GM10248 (cell line): ENCODE measurements around the gene TMEM37.

ENCODE experiments used
- CTCF ChIA-PET: fragments of 300-600 bp; sonication (Branson Sonifier 250); formaldehyde crosslinking; extraction: SDS; loops from one replicate; lab custom pipeline; 2021; ENCODE audit warnings: antibody characterized with exemption; lab: Yijun Ruan, JAX
- POLR2A ChIA-PET: fragments of 350-650 bp; sonication (Branson Sonifier 250); formaldehyde crosslinking; extraction: SDS; loops from one replicate; lab custom pipeline; 2020; ENCODE audit warnings: antibody characterized with exemption; lab: Yijun Ruan, JAX
- DNase-seq: peaks from one replicate; pipeline ENCODE4 v3.0.0; 2012; ENCODE audit errors: extremely low spot score
- TF ChIP-seq, protein P1 (sequence below): IDR thresholded peaks from 2 replicates; pipeline ENCODE4 v1.5.1; 2012; ENCODE audit warnings: mild to moderate bottlenecking, low read depth; ENCODE audit errors: extremely low read depth, missing control alignments, control extremely low read depth

Gene TMEM37

DNA sequence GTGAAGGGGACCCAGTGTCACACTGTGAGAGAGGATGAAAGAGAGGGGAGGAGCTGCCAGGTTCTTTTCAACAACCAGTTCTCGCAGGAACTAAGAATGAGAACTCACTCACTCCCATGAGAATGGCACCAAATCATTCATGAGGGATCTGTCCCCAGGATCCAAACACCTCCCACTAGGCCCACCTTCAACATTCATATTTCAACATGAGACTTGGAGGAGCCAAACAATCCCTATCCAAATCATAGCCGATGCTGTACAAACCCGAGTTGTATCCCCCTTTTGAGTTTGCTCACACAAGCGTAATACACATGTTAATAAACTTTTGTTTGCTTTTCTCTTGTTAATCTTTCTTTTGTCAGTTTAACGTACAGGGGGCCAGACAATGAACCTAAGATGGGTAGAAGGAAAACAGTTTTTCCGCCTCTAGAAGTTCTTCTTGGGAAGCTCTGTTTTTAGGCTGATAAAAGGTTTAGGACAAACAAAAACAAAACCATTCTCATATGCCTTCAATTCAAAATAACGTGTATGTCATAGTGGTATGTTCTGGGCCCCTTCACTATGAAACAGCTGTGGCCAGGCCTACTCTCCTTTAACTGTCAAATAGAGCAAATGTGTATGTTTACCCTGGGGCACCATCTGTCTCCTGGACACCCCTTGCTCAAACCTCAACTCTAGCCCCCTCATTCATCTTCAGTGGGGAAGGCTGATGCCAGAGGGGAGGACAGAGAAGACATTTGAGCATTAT lies 9.1 kb upstream of the TMEM37 start:
- ChIA-PET POLR2A (no interaction called here), CTCF (no interaction called here)
- TF ChIP-seq, protein P1, sequence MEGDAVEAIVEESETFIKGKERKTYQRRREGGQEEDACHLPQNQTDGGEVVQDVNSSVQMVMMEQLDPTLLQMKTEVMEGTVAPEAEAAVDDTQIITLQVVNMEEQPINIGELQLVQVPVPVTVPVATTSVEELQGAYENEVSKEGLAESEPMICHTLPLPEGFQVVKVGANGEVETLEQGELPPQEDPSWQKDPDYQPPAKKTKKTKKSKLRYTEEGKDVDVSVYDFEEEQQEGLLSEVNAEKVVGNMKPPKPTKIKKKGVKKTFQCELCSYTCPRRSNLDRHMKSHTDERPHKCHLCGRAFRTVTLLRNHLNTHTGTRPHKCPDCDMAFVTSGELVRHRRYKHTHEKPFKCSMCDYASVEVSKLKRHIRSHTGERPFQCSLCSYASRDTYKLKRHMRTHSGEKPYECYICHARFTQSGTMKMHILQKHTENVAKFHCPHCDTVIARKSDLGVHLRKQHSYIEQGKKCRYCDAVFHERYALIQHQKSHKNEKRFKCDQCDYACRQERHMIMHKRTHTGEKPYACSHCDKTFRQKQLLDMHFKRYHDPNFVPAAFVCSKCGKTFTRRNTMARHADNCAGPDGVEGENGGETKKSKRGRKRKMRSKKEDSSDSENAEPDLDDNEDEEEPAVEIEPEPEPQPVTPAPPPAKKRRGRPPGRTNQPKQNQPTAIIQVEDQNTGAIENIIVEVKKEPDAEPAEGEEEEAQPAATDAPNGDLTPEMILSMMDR = no peak
- DNase-seq = no peak

DNA sequence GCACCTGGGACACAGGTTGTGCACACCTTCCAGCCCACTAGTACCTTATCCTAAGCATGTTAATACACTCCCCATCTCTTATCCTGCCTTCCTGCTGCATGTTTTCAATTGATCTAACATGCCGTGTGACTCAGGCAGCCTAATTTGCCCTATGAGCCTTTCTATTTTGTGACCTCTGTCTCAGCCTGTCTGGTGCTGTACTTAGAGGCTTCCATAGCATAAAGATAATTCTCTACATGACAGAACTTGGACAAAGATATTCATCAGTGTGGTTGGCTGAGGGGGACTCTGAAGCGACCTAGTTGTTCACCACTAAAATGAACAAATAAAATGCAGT lies 8.6 kb upstream of the TMEM37 start:
- ChIA-PET POLR2A (no interaction called here), CTCF (no interaction called here)
- TF ChIP-seq, protein P1 = no peak
- DNase-seq = no peak

DNA sequence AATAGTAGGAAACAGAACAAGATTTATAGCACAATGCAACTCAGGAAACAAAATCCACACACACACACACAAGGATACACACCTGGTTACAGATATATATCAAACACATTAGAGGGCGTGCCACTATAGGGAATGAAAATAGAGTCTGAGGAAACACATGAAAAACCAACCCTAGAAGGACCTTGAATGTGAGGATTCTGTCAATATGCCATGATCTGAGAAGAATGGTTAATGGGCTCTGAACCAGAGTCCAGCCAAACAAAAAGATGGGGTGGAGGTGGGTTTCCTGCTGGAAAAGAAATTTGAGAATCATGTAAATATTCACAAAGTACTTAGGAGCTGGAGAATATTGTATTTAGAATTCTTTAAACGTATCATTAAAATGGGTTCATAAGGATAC lies 7.8 kb upstream of the TMEM37 start:
- TF ChIP-seq, protein P1 = no peak
- CTCF ChIA-PET = interaction anchor here (0.8 to 1.1 kb wide), 3 partner anchors 8 to 52 kb away, joined by 3 read pairs; no protein-coding TSS in a partner anchor
- no peak for DNase-seq
- POLR2A ChIA-PET = no interaction called here

DNA sequence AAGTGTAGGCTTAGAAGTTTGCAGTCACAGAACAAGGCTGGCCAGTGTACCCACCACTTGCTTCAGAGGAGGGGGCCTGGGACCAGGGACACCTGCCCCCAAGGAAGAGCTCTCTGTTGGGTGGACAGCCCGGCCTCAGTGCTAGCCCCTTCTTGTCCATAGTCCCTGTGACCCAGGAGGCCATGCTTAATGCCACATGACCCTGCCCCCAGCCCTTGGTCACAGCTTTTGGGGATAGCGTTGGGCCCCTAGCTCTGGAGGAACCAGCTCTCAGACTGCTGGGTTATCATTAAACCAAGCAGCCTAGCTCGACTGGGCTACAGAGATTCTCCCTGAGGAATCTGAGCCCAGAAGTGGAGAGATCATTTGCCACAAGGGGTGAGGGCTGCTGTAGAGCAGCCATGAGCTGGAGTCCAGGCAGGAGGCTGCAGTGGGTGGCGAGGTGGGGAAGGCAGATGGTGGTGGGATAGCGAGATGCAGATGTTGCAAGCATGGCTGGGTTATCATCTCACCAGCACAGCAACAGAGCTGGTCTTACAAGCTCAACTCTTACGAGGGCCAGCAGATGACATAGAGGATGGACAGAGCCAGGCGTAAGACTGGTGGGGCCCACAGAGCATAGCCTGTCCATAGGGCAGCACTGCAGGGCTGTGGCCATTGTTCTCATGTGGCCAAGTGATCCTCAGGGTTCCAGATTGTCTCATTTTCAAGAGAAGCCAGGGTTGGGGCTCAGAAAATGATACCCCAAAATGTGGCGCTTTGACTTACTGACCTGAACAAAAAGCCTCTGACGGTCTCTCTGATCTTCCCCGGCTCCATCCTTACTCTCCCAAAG lies 7.2 kb upstream of the TMEM37 start:
- POLR2A ChIA-PET = no interaction called here
- no peak for DNase-seq
- CTCF ChIA-PET = interaction anchor here (0.8 to 1.1 kb wide), 3 partner anchors 8 to 51 kb away, joined by 3 read pairs; no protein-coding TSS in a partner anchor
- TF ChIP-seq, protein P1 = no peak

DNA sequence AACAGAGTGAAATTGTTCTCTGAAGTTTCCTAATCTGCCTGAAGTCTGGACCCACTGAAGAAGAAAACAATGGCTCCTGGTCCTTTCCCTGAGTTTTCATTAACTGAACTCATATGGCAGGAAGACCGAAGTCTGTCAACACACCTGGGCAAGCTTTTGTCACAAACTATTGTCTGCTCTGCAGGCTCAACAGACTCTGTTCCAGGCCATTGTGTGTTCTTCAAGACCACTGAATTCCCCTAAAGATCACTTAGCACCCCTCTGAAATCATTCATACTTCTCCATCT lies 6.6 kb upstream of the TMEM37 start:
- CTCF ChIA-PET = interaction anchor here (1.0 to 1.1 kb wide), 2 partner anchors 17 to 51 kb away, joined by 3 read pairs; no protein-coding TSS in a partner anchor
- POLR2A ChIA-PET = no interaction called here
- TF ChIP-seq, protein P1 = no peak

DNA sequence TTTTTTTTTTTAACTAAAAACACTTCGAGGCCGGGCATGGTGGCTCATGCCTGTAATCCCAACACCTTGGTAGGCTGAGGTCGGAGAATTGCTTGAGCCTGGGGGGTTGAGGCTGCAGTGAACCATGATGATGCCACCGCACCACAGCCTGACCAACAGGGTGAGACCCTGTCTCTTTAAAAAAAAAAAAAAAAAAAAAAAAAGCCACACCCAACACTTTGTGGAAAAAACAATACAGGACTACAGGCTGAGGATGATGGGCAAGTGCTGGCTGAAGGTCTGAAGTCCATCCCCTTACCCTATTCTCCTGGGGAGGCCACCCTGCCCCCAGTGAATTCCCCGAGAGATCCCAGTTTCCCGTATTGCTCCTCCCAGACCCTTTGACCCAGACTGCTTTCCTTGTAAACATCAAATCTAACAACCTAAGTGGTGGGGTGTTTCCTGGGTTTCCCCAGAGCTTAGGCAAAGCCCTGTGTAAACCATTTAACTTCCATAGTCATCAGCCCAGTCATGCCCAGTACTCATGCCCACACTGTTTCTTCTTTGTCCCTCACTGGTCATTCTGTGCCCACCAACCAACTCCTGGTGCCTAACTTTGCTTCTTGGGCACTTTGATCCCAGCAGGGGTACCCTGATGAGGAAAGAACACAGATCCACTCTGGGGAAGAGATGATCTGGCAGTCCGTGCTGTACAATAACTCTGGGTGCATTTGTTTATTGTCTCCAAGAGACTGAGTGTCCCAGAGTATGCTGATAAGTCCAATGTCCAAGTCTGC lies 5.8 kb upstream of the TMEM37 start:
- ChIA-PET CTCF (no interaction called here), POLR2A (no interaction called here)
- TF ChIP-seq, protein P1 = no peak
- DNase-seq = no peak

More for the DNA sequence above, 6.6 kb upstream of the TMEM37 start:
- DNase-seq = no peak
